Thoracic aorta (tissue), 2 donors: Measurements from ENCODE around the gene EPM2A. TPM values are rescaled to one million over a fixed set of nuclear protein-coding genes. Genes with fewer than 3 reads are reported as not detected.

Source experiments
- ATAC-seq: fragments of 150-250 bp; one replicate; pipeline ENCODE4 v1.8.0; 2017; ENCODE audit warnings: low read depth; ENCODE audit not compliant: insufficient number of reproducible peaks, low FRiP score
- DNase-seq: peaks from one replicate; pipeline ENCODE4 v3.0.0-alpha.2; 2020; ENCODE audit warnings: low spot score
- H3K27ac ChIP-seq, 2 donors: fragments of 200-600 bp; sonication (generic); 1 replicate in 1 of 2; 2 replicates in 1 of 2; pipeline ENCODE4 v1.5.1; 2016; ENCODE audit warnings: mild to moderate bottlenecking in 2 of 2, moderate library complexity in 2 of 2
- H3K27me3 ChIP-seq: fragments of 200-600 bp; sonication (generic); replicated peaks from 2 replicates; pipeline ENCODE4 v1.6.0; 2016; ENCODE audit warnings: mild to moderate bottlenecking; ENCODE audit not compliant: insufficient read depth
- H3K36me3 ChIP-seq: fragments of 200-600 bp; sonication (generic); one replicate; pipeline ENCODE4 v1.5.1; 2016
- H3K4me1 ChIP-seq, 2 donors: fragments of 200-600 bp; sonication (generic); 1 replicate in 1 of 2; 2 replicates in 1 of 2; pipeline versions ENCODE4 v1.5.1 to v1.6.0; 2016; ENCODE audit warnings: low read depth in 2 of 2, mild to moderate bottlenecking in 1 of 2; ENCODE audit not compliant: control insufficient read depth in 1 of 2
- H3K4me3 ChIP-seq: fragments of 200-600 bp; sonication (generic); 2 replicates; pipeline ENCODE4 v1.5.1; 2016; ENCODE audit warnings: mild to moderate bottlenecking
- H3K9me3 ChIP-seq: fragments of 200-600 bp; sonication (generic); 2 replicates; pipeline ENCODE4 v1.5.1; 2016
- CTCF ChIP-seq: fragments of 200-600 bp; sonication (generic); IDR thresholded peaks from one replicate; pipeline ENCODE4 v1.5.1; 2019; ENCODE audit warnings: antibody characterized with exemption
- total RNA-seq, 2 donors: library from RNA; depleted of rRNA; stranded (reverse); fragments of >200 nt; gene quantifications; one replicate each; pipeline versions ENCODE4 v1.1.0 to v1.2.3, GENCODE V29; 2016

EPM2A gene
- total RNA-seq, 2 donors from 2014 or later = 26.5 to 45.4 TPM

- no peaks in the 10 kb centered on the region for H3K27me3 ChIP-seq
- H3K4me1 ChIP-seq = no peaks in the 10 kb centered on the region
- H3K27ac ChIP-seq = no peak overlapping the region
- no peaks in the 10 kb centered on the region for H3K36me3 ChIP-seq
- no peak for ATAC-seq
- H3K9me3 ChIP-seq = peaks cover 2% of the 10 kb centered on the region
- no peak for TF ChIP-seq CTCF
- DNase-seq = no peak
- H3K4me3 ChIP-seq = no peak overlapping the region
Observed at GRCh38 chr6:145588981-145589380, 146.3 kb downstream of the EPM2A start.

GRCh38 chr6:145587334-145587733 lies 148.0 kb downstream of the EPM2A start:
- H3K27me3 ChIP-seq = no peaks in the 10 kb centered on the region
- TF ChIP-seq CTCF = no peak
- no peaks in the 10 kb centered on the region for H3K36me3 ChIP-seq
- ATAC-seq (no peak), DNase-seq (no peak)
- H3K4me1 ChIP-seq = no peaks in the 10 kb centered on the region
- H3K4me3 ChIP-seq = no peak overlapping the region
- H3K9me3 ChIP-seq = peaks cover 2% of the 10 kb centered on the region
- H3K27ac ChIP-seq = no peak overlapping the region

GRCh38 chr6:145583753-145584152 lies 151.6 kb downstream of the EPM2A start:
- no peak for DNase-seq
- no peak for TF ChIP-seq CTCF
- no peaks in the 10 kb centered on the region for H3K27me3 ChIP-seq
- no peak for ATAC-seq
- no peaks in the 10 kb centered on the region for H3K9me3 ChIP-seq
- H3K36me3 ChIP-seq = no peaks in the 10 kb centered on the region
- no peak overlapping the region for H3K4me3 ChIP-seq
- H3K27ac ChIP-seq = no peak overlapping the region
- H3K4me1 ChIP-seq = no peaks in the 10 kb centered on the region

Other genes starting within 250 kb of the EPM2A start
- gene FBXO30, start 79.3 kb upstream of the EPM2A start, total RNA-seq = 10 to 100 TPM in 1 of 2 donors, 1 to 10 TPM in 1; 8.0 to 20.5 TPM
- 10 to 100 TPM; 22.5 to 35.2 TPM for gene SHPRH, start 228.8 kb upstream of the EPM2A start, total RNA-seq